Stimulated activated CD8-positive, alpha-beta memory T cell treated with anti-CD3 and anti-CD28 coated beads, Interleukin-12 subunit alpha, Interleukin-12 subunit beta, amount 100 ng/mL, for 4 hours (primary cell): Measurements from ENCODE around the gene CETP.
"Not testable (repeated sequence)": the region's sequence is repeated elsewhere in the genome, so short reads cannot be mapped to it uniquely, and the experiment has no call there.

Experiments
- DNase-seq: peaks from one replicate; pipeline ENCODE4 v3.0.0-alpha.2; 2020; ENCODE audit warnings: low read depth

Gene CETP

DNA sequence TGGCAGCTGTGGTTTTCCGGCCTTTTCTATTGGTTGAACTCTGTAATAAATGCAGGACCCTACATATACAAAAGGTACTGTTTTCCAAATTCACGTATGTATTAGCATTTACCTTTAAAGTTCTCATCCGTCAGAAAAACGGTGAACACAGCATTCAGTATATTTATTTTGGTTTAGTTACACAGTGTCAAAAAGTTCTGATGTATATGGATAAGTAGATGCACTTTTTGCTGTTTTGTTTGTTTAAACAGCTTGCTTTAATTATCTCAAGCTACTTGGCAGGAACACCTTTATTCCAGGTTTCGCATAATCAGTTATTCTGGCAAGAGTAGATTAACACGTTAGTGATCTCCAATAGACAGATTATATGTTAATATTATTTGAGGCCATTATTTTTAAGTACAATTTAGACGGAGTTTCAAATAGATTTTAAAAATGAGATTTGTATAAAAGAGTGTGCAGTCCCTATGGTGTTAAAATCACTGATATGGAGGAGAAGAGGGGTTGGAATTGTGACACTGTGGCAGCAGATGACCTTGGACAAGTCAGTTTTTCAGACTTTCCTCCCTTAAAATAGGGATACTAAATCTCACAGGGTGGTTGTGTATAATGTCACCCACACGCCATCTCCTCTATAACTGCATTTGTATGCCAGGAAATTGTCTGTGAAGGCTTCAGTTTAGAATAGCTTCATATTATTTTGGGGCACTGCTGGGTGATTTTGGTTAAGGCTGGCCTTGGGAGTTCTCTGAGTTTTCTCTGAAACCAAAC is 27.7 kb upstream of the CETP start:
- DNase-seq, result no peak

DNA sequence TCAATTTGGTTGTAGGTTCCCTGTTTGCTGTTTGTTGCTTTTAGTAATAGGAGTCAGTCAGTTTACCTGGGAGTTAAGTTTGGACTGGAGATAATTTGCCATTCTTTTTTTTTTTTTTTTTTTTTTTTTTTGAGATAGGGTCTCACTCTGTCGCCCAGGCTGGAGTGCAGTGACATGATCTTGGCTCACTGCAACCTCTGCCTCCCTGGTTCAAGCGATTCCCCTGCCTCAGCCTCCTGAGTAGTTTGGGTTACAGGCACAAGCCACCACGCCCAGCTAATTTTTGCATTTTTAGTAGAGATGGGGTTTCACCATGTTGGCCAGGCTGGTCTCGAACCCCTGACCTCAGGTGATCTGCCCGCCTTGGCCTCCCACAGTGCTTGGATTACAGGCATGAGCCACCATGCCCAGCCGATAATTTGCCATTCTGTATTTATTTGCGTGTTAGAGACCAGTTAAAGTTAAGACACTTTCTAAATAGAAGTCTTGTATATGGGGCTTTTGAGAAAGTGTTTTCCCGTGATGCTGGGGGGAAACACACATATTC is 27.1 kb upstream of the CETP start:
- not testable (repeated sequence) for DNase-seq

DNA sequence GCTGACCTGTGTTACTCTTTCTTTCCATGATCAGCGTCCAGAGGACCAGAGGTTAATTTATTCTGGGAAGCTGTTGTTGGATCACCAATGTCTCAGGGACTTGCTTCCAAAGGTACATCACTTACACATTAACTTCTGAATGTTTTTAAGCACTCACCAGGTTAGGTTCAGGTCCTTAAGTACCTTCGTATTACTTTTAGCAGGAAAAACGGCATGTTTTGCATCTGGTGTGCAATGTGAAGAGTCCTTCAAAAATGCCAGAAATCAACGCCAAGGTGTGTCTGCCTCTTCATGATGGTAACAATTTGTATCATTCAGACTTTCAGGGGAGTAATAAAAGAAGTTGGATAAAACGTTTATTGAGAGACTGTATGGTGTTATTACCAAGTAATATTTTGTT is 26.5 kb upstream of the CETP start:
- no peak for DNase-seq

DNA sequence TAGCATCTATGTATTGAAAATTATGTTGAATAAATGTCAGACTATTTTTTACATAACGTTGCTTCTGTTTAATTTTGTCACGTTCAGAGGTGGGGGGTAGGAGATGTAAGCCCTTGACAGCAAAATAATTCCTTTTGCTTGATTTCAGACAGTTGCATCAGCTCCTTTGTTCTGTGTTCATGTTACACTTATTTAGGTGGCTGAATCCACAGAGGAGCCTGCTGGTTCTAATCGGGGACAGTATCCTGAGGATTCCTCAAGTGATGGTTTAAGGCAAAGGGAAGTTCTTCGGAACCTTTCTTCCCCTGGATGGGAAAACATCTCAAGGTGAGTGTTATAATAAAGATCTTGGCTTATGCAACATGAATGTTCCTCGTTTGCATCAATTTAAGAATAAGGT is 25.3 kb upstream of the CETP start:
- DNase-seq, result no peak

DNA sequence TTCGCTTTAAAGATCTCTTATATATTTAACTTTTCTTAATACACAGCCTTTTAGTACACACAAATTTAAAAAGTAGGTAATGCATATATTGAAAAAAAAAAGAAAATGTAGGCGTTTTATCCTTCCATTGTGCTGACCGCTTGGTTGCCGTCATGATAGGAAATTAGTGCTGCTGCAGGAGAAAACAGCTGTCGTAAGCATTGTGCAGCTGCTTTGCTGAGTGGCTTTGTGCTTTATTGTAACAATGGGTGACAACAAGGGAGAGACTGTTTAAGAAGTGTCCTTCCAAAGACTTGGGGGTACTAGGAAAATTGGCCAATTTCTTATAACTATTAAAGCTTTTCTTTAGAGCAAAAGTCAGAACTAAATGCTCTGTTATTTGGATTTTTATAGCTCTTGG is 24.8 kb upstream of the CETP start:
- DNase-seq, result no peak

- DNase-seq, result no peak
Measured at GRCh38 chr16:56938664-56939513, 22.9 kb upstream of the CETP start.

- no peak for DNase-seq
Measured at GRCh38 chr16:56939801-56940200, 21.9 kb upstream of the CETP start.

DNA sequence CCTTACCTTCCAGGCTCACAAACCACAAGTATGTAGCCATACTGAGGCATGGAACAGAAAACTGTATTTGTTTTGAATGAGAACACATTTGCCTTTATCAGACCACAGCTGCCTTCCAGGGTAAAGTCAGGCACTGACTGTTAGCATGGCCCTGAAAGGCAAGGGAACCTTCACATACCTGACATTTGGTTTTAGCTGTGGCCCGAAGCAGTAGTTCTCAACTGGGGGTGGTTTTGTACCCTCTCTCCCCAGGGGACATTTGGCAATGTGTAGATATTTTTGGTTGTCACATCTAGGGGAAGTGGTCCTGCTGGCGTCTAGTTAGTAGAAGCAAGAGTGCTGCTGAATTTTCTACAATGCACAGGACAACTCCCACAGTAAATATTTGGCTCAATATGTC is 20.7 kb upstream of the CETP start:
- DNase-seq, result no peak

- DNase-seq, result no peak
Measured at GRCh38 chr16:56941856-56942331, 19.9 kb upstream of the CETP start.

DNA sequence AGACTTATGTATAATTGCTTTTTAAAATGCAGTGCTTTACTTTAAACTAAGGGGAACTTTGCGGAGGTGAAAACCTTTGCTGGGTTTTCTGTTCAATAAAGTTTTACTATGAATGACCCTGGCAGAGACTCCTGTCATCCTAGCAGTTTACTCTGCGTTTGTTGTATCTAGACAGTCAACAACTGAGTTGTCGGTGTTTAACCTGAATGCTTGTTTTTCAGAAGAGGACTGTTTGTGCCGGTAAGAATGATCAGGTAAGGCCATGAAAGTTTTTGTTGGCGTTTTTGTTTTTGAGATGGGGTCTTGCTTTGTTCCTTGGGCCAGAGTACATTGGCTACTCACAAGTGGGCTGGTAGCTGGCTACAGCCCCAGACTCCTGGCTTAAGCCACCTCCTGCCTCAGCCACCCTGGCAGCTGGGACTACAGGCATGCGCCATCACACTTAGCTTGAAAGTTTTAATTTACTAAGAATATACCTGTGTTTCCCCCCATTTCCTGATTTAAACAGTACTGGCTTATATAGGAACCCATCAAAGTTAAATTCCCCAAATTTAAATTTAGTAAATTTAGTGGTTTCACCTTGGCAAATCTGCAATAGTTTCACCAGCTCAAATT is 17.9 kb upstream of the CETP start:
- no peak for DNase-seq

DNA sequence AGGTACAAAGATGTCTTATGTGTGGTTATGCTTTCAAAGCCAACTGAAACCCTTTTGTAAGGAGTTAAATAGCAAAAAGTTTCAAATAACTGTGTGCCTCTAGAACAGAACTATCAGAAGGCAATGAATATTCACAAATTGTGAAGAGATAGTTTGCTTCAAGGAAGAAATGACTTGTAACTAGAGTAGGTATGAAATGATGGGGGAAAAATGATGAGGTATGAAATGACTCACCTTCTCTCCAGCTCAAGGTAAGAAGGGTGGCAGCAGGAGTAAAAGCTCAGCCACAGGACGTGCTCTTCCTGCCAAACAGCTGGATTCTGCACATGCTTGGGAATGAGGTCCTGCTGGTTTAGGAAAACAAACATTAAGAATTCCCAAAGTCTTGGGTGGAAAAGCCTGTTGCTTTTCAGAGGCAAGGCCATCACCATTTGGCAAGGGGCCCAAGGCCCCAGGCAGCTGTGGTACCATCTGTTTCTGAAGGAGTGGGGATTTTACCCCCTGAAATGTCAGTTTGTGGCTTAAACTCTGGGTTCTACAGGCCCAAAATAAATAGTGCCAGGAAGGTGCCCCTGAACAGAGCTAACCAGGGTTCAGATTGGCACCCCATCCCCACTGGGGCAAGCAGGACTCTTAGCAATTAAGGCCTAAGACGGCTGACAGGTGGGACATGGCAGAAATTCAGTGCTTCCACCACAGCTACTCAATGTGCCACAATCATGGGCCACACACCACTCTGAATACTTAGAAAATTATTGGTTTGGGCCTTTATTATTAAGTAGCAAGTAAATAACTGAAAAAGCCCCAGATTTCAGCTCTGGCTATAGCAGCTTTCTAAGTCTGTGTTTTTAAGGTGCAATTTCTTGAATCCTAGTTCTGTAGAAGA is 16.6 kb upstream of the CETP start:
- DNase-seq, result no peak

DNA sequence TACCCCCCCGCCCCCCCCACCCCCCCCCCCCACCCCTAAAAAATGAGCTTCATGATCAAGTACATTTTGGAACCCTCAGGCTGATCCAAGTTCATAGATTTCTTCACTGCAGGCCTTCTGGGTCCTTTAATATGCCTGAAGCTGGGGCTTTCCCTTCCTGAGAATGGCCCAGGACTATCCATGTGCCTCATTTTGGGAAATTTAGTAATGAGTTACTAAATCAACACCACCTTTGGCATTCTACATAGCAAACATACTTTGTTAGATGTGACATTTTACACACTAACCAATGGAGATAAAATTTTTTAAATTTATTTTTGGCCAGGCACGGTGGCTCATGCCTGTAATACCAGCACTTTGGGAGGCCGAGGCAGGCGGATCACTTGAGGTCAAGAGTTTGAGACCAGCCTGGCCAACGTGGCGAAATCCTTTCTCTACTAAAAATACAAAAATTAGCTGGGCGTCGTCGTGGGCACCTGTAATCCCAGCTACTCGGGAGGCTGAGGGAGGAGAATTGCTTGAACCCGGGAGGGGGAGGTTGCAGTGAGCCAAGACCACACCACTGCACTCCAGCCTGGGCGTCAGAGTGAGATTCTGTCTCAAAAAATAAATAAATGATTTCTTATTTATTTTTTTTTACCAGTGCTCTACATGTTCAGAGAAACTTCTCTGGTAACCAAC is 15.8 kb upstream of the CETP start:
- DNase-seq, result no peak

DNA sequence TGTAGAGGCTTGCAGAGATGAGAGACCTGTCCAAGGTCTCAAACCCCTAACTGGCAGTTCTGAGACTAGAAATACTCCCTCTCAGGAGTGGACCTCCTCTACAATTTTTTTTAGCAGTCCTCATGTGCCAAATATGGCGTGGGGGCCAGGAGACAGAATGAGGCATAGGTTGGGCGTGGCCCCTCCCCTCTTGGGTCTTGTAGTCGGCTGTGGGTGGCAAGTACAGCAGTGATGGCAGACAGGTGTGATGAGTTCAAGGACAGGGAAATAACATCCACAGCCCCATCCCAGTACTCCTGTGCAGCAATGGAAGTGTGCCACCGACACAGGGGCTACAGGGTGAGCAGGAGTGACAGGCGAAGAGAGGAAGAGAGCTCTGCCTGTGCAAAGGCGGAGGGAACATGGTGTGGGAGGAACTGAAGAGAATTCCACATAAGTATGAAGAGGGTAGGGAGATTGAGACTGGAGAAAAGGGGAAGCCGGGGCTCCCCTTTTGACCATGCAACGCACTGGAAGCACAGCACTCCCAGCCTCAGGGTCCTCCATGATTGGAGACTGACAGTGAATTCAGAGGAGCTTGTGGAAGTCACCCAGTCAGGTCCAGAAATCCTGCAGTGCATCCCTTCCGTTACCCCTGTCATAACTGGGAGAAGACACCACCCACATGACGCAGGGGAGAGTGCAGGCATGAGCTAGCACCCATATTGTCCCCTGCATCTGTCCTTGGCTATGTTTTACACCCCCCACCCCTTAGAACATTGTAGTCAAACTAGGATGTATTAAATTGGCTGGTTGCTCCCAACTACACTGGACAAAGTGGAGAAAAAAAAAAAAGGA is 14.8 kb upstream of the CETP start:
- DNase-seq, result no peak

- no peak for DNase-seq
Measured at GRCh38 chr16:56947604-56947995, 14.2 kb upstream of the CETP start.

GRCh38 chr16:56948234-56948633 is 13.5 kb upstream of the CETP start:
- no peak for DNase-seq

DNA sequence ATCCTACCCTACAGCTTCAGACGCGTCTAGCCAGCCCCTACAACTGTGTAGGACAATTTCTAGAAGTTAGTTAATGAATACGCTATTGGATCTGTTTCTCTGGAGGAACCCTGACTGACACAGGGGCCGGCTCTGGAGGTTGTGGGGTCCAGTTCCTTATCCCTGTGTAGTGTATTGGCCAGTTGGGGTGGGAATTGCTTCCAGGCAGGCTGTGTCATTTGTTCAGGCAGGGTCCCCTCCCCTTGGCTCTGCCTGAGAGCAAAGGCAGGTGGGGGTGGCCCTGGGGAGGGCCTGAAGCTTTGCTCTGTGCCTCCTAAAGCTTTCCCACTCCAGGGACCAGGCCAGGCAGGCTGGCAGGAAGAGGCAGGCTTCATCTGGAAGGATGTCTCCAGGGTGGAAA is 11.7 kb upstream of the CETP start:
- DNase-seq, result no peak

GRCh38 chr16:56950455-56950854 is 11.3 kb upstream of the CETP start:
- no peak for DNase-seq

DNA sequence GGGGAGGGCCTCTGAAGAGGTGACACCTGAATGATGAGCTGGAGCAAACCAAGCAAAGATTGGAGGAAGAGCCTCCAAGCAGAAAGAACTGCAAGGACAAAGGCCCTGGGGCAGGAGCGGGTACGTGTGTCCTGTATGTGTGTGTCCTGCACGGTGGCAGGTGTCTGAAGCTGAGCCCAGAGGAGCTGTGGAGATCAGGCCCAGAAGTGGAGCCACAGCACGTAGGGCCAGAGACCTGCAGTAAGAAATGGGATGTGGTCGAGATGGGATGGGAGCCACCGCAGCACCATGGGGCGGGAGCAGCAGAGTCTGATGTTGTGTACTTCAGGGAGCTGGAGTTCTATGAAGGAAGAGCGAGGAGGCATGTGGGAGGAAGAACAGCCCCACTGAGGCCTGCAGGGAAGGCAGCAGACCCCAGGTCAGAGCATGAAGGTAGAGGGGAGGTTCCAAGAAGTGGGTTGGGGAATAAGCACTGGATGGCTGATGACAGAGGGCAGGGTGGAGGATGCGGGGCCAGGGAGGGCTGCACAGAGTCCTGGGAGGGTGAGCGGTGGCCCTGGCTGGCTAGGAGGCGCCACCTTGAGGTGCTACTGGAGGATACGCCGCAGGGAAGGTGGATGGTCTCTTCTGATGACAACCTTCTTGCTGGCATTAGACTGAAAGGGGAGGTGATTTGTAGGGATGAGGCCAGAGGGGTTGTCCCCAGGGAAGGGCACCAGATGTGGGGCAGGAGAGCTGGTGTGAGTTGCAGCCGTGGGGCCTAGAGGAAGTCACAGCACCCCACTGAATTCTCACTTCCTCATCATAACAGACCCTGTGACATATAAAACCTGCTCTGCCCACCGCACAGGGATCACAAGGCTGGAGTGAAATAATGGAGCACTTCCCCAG is 10.6 kb upstream of the CETP start:
- DNase-seq, result peak; percentile 28

- DNase-seq, result no peak
Measured at GRCh38 chr16:56953006-56953405, 8.7 kb upstream of the CETP start.
